Right lobe of liver (tissue), 6 donors: ENCODE data around the gene TBC1D3B. TPM values are rescaled to one million over a fixed set of nuclear protein-coding genes. Genes with fewer than 3 reads are reported as not detected.

Experiments used
- ATAC-seq, 4 donors: fragments of 200-7000 bp; cut with Tn5 transposase; one replicate each; pipeline ENCODE4 v1.9.1; 2020; ENCODE audit warnings: mild to moderate bottlenecking in 4 of 4, moderate library complexity in 4 of 4
- DNase-seq, 3 donors: peaks; one replicate each; pipeline ENCODE4 v3.0.0-alpha.2; 2020
- H3K27ac ChIP-seq, 3 donors: fragments of 200-600 bp; one replicate each; pipeline ENCODE4 v1.8.0; 2022
- H3K27me3 ChIP-seq, 2 donors: fragments of 200-600 bp; one replicate each; pipeline ENCODE4 v1.8.0; 2022
- H3K36me3 ChIP-seq, 4 donors: fragments of 200-600 bp; sonication (generic) in 1 of 4; one replicate each; pipeline versions ENCODE4 v1.5.1 to v1.8.0; 2017 to 2022; ENCODE audit warnings: control low read depth in 1 of 4
- H3K4me1 ChIP-seq, 4 donors: fragments of 200-600 bp; sonication (generic) in 1 of 4; one replicate each; pipeline versions ENCODE4 v1.5.1 to v1.8.0; 2017 to 2022; ENCODE audit warnings: control low read depth in 1 of 4
- H3K4me3 ChIP-seq, 3 donors: fragments of 200-600 bp; one replicate each; pipeline ENCODE4 v1.8.0; 2022
- H3K9me3 ChIP-seq, 4 donors: fragments of 200-600 bp; sonication (generic) in 1 of 4; one replicate each; pipeline versions ENCODE4 v1.5.1 to v1.8.0; 2017 to 2022; ENCODE audit warnings: control low read depth in 1 of 4
- CTCF ChIP-seq, 4 donors: fragments of 200-600 bp in 3 of 4; fragments of 450-650 bp in 1 of 4; IDR thresholded peaks; one replicate each; pipeline versions ENCODE4 v1.5.1 to v1.8.0; 2016 to 2022; ENCODE audit warnings: antibody characterized with exemption in 4 of 4, mild to moderate bottlenecking in 2 of 4
- POLR2A ChIP-seq: fragments of 450-650 bp; IDR thresholded peaks from one replicate; pipeline ENCODE4 v1.6.1; 2017; ENCODE audit warnings: antibody characterized with exemption, mild to moderate bottlenecking
- WGBS: methylation state at CpG from one replicate; pipeline ENCODE4 v1.1.6; 2018; ENCODE audit warnings: low coverage, low lambda C conversion rate; ENCODE audit not compliant: insufficient coverage; ENCODE audit errors: missing lambda C conversion rate; 5-methylcytosine and 5-hydroxymethylcytosine counted together
- intact Hi-C, 2 donors: fragments of 100-400 bp; cut with DNase I; formaldehyde crosslinking; loops; one replicate each; pipeline versions ENCODE4 v1.11.2 to v1.14.1; 2022
- total RNA-seq, 6 experiments: library from RNA; depleted of rRNA in 2 of 6; stranded (reverse); fragments of >200 nt in 2 of 6; fragmentation: NEBNext Ultra II Directional in 3 of 6; extraction: Animal tissue kit (Norgen Biotek cat#: 25700) in 3 of 6; gene quantifications; one replicate each; pipeline versions ENCODE4 v1.1.0 to v1.2.4, GENCODE V29; 2016 to 2023
- donor health status: DM: no; HTN: yes; CAD: no.
- donor health status: DM: no; HTN: no; CAD: no.
- donor health status: DM: no; HTN: no; CAD: no.
- donor health status: DM: no; HTN: yes; CAD: no.
- donor health status: DM: no; HTN: yes; CAD: no.

Gene TBC1D3B
- total RNA-seq, 6 experiments from 2014 or later = 2.4 to 6.5 (median 3.7) TPM; not detected in 2

- intact Hi-C loops = no loop called here
- Histone ChIP-seq H3K36me3 (no peaks in the 10 kb centered on the region), H3K27ac (no peak overlapping the region), H3K4me1 (no peaks in the 10 kb centered on the region), H3K9me3 (no peaks in the 10 kb centered on the region), H3K4me3 (no peak overlapping the region), H3K27me3 (no peaks in the 10 kb centered on the region)
- WGBS = 50% methylated on average over 8 of the region's 10 CpGs
- TF ChIP-seq CTCF (IDR thresholded peaks at IDR 0.05) (no peak), POLR2A (no peak)
- DNase-seq (no peak), ATAC-seq (no peak)
Measured at GRCh38 chr17:36153895-36154610, 22.4 kb downstream of the TBC1D3B start.

- intact Hi-C loops = no loop called here
- WGBS = 66% methylated on average over 2 of the region's 8 CpGs
- Histone ChIP-seq H3K9me3 (no peaks in the 10 kb centered on the region), H3K36me3 (no peaks in the 10 kb centered on the region), H3K4me3 (no peak overlapping the region), H3K27me3 (no peaks in the 10 kb centered on the region), H3K27ac (no peak overlapping the region), H3K4me1 (no peaks in the 10 kb centered on the region)
- DNase-seq (no peak), ATAC-seq (no peak)
- TF ChIP-seq CTCF (IDR thresholded peaks at IDR 0.05) (peak in 2 of 4 donors; percentile 4 to 12), POLR2A (no peak)
Measured at GRCh38 chr17:36152639-36153120, 23.8 kb downstream of the TBC1D3B start.

- Histone ChIP-seq H3K9me3 (no peaks in the 10 kb centered on the region), H3K4me3 (no peak overlapping the region), H3K4me1 (no peaks in the 10 kb centered on the region), H3K27me3 (no peaks in the 10 kb centered on the region), H3K36me3 (no peaks in the 10 kb centered on the region), H3K27ac (no peak overlapping the region)
- TF ChIP-seq CTCF (IDR thresholded peaks at IDR 0.05) = no peak
- TF ChIP-seq POLR2A = no peak
- intact Hi-C loops = no loop called here
- ATAC-seq (no peak), DNase-seq (no peak)
- WGBS = 63% methylated on average over 4 of the region's 4 CpGs
Measured at GRCh38 chr17:36151891-36152638, 24.4 kb downstream of the TBC1D3B start.

GRCh38 chr17:36149296-36149820, 27.1 kb downstream of the TBC1D3B start:
- ATAC-seq (peak; percentile 20 to 43 (median 34)), DNase-seq (no peak)
- Histone ChIP-seq H3K36me3 (no peaks in the 10 kb centered on the region), H3K27me3 (no peaks in the 10 kb centered on the region), H3K4me3 (no peak overlapping the region), H3K27ac (no peak overlapping the region), H3K4me1 (no peaks in the 10 kb centered on the region), H3K9me3 (no peaks in the 10 kb centered on the region)
- 46% methylated on average over 11 of the region's 11 CpGs for WGBS
- intact Hi-C loops = loop anchor here (5.0 to 10.0 kb wide), 3 partner anchors 75 to 182 kb away; partner anchors contain the start of genes CCL14 (in 1 of the 2) and CCL16 (in 1 of the 2)
- TF ChIP-seq CTCF (IDR thresholded peaks at IDR 0.05) (peak in 1 of 4 donors; percentile 1), POLR2A (no peak)
